IMR-90 (cell line): ENCODE measurements around the gene TMED8. TPM values are rescaled to one million over a fixed set of nuclear protein-coding genes. Genes with fewer than 3 reads are reported as not detected.

Experiments
- ATAC-seq: fragments of 200-7000 bp; cut with Tn5 transposase; 2 replicates; pipeline ENCODE4 v1.9.1; 2020; ENCODE audit warnings: low read depth, mild to moderate bottlenecking, moderate library complexity
- BruUV-seq: library from RNA; stranded (reverse); fragments of 400-500 nt; replicated peaks from 2 replicates; lab custom pipeline; 2021; lab: Mats Ljungman, UMichigan
- CTCF ChIA-PET: fragments of 300-600 bp; formaldehyde crosslinking; extraction: SDS; loops from one replicate; lab custom pipeline; 2021; ENCODE audit warnings: antibody characterized with exemption; lab: Yijun Ruan, JAX
- POLR2A ChIA-PET: fragments of 300-600 bp; sonication (Branson Sonifier 250); formaldehyde crosslinking; loops from one replicate; lab custom pipeline; 2022; ENCODE audit warnings: antibody characterized with exemption; ENCODE audit not compliant: unreplicated experiment; lab: Charles Lee
- DNase-seq: peaks from one replicate; pipeline ENCODE4 v3.0.0; 2013
- H2AFZ ChIP-seq: replicated peaks from 2 replicates; pipeline ENCODE3; 2013; ENCODE audit warnings: low read length, mild to moderate bottlenecking; ENCODE audit not compliant: poor library complexity
- H2AK5ac ChIP-seq: 2 replicates; pipeline ENCODE4 v1.6.1; 2013; ENCODE audit warnings: low read depth, low read length, inconsistent platforms
- H2AK9ac ChIP-seq: replicated peaks from 2 replicates; pipeline ENCODE3; 2013; ENCODE audit warnings: mild to moderate bottlenecking, low read depth, low read length, moderate library complexity; ENCODE audit not compliant: poor library complexity
- H2BK120ac ChIP-seq: 2 replicates; pipeline ENCODE4 v1.6.1; 2013; ENCODE audit warnings: low read depth, low read length, inconsistent platforms
- H2BK15ac ChIP-seq: 3 replicates; pipeline ENCODE4 v1.6.1; 2013; ENCODE audit warnings: low read depth, low read length, inconsistent platforms
- H2BK20ac ChIP-seq: 2 replicates; pipeline ENCODE4 v1.6.1; 2013; ENCODE audit warnings: low read depth, mild to moderate bottlenecking, inconsistent platforms, low read length, moderate library complexity
- H2BK5ac ChIP-seq: 2 replicates; pipeline ENCODE4 v1.6.1; 2013; ENCODE audit warnings: mild to moderate bottlenecking, low read depth, low read length, inconsistent platforms; ENCODE audit not compliant: poor library complexity, severe bottlenecking
- H3K14ac ChIP-seq: replicated peaks from 2 replicates; pipeline ENCODE4 v1.6.1; 2013; ENCODE audit warnings: low read depth, low read length, inconsistent platforms
- H3K18ac ChIP-seq: 2 replicates; pipeline ENCODE4 v1.6.1; 2013; ENCODE audit warnings: low read depth, low read length, control low read depth
- H3K23ac ChIP-seq: 2 replicates; pipeline ENCODE4 v1.6.1; 2013; ENCODE audit warnings: low read depth, low read length, inconsistent platforms
- H3K27ac ChIP-seq: 2 replicates; pipeline ENCODE4 v1.5.1; 2013; ENCODE audit warnings: mild to moderate bottlenecking, control low read depth, low read length; ENCODE audit not compliant: insufficient read depth
- H3K27me3 ChIP-seq: 2 replicates; pipeline ENCODE4 v1.6.1; 2013; ENCODE audit warnings: low read length; ENCODE audit not compliant: control insufficient read depth, insufficient read depth
- H3K36me3 ChIP-seq: 2 replicates; pipeline ENCODE4 v1.6.1; 2013; ENCODE audit warnings: low read length, mixed read lengths; ENCODE audit not compliant: control insufficient read depth, insufficient read depth
- H3K4ac ChIP-seq: 2 replicates; pipeline ENCODE4 v1.6.1; 2013; ENCODE audit warnings: low read depth, low read length, inconsistent platforms
- H3K4me1 ChIP-seq: 2 replicates; pipeline ENCODE4 v1.6.1; 2013; ENCODE audit warnings: low read length, mixed read lengths; ENCODE audit not compliant: control insufficient read depth, insufficient read depth
- H3K4me2 ChIP-seq: 2 replicates; pipeline ENCODE4 v1.6.1; 2013; ENCODE audit warnings: low read depth, mild to moderate bottlenecking, control low read depth, low read length, moderate library complexity
- H3K4me3 ChIP-seq: 2 replicates; pipeline ENCODE4 v1.5.1; 2013; ENCODE audit warnings: low read depth, mild to moderate bottlenecking, control low read depth, low read length, moderate library complexity; ENCODE audit not compliant: insufficient read depth
- H3K56ac ChIP-seq: 2 replicates; pipeline ENCODE4 v1.6.1; 2013; ENCODE audit warnings: low read length, inconsistent platforms; ENCODE audit not compliant: insufficient read depth; ENCODE audit errors: extremely low read depth
- H3K79me1 ChIP-seq, 2 experiments: 2 replicates each; pipeline ENCODE4 v1.6.1; 2013; ENCODE audit warnings: low read length in 2 of 2, inconsistent platforms in 1 of 2, low read depth in 1 of 2
- H3K9ac ChIP-seq: 2 replicates; pipeline ENCODE4 v1.6.1; 2013; ENCODE audit warnings: low read depth, low read length, control low read depth
- H3K9me1 ChIP-seq: 2 replicates; pipeline ENCODE4 v1.6.1; 2013; ENCODE audit warnings: low read length, inconsistent platforms; ENCODE audit not compliant: insufficient read depth
- H3K9me3 ChIP-seq: 2 replicates; pipeline ENCODE4 v1.6.1; 2013; ENCODE audit warnings: low read length; ENCODE audit not compliant: control insufficient read depth, insufficient read depth
- H4K20me1 ChIP-seq: 2 replicates; pipeline ENCODE4 v1.6.1; 2013; ENCODE audit warnings: low read length, inconsistent platforms; ENCODE audit not compliant: insufficient read depth
- H4K5ac ChIP-seq: 2 replicates; pipeline ENCODE4 v1.6.1; 2013; ENCODE audit warnings: mild to moderate bottlenecking, low read depth, low read length, control low read depth
- H4K8ac ChIP-seq, 2 experiments: 2 replicates each; pipeline ENCODE4 v1.6.1; 2013; ENCODE audit warnings: low read depth in 2 of 2, low read length in 2 of 2, control low read depth in 1 of 2, inconsistent platforms in 1 of 2
- H4K91ac ChIP-seq: 2 replicates; pipeline ENCODE4 v1.6.1; 2013; ENCODE audit warnings: low read depth, low read length, inconsistent platforms; ENCODE audit not compliant: insufficient read depth
- BHLHE40 ChIP-seq: fragments of 150-350 bp; IDR thresholded peaks from 2 replicates; pipeline ENCODE4 v1.6.1; 2016; ENCODE audit warnings: mild to moderate bottlenecking, low read depth, low read length
- CEBPB ChIP-seq: IDR thresholded peaks from 2 replicates; pipeline ENCODE4 v1.6.1; 2012; ENCODE audit warnings: low read depth, low read length, improper control_type of control experiment
- CHD1 ChIP-seq: IDR thresholded peaks from 2 replicates; pipeline ENCODE4 v1.6.1; 2012; ENCODE audit warnings: low read depth, low read length, improper control_type of control experiment
- CTCF ChIP-seq: conservative IDR thresholded peaks from 2 replicates; pipeline ENCODE4 v1.5.1; 2012; ENCODE audit warnings: mild to moderate bottlenecking, low read depth, low read length, improper control_type of control experiment
- FOS ChIP-seq: fragments of 150-350 bp; IDR thresholded peaks from 2 replicates; pipeline ENCODE4 v1.6.1; 2016; ENCODE audit warnings: low read depth, low read length
- MAFK ChIP-seq: IDR thresholded peaks from 2 replicates; pipeline ENCODE4 v1.6.1; 2012; ENCODE audit warnings: low read depth, low read length, improper control_type of control experiment
- MAZ ChIP-seq: IDR thresholded peaks from 2 replicates; pipeline ENCODE4 v1.6.1; 2012; ENCODE audit warnings: low read depth, mild to moderate bottlenecking, low read length, improper control_type of control experiment, moderate library complexity, borderline replicate concordance
- MXI1 ChIP-seq: IDR thresholded peaks from 2 replicates; pipeline ENCODE4 v1.6.1; 2012; ENCODE audit warnings: low read depth, mild to moderate bottlenecking, low read length, moderate library complexity, borderline replicate concordance
- NFE2L2 ChIP-seq: fragments of 150-350 bp; IDR thresholded peaks from 2 replicates; pipeline ENCODE4 v1.6.1; 2016; ENCODE audit warnings: low read depth, mild to moderate bottlenecking, low read length
- POLR2A ChIP-seq: IDR thresholded peaks from 2 replicates; pipeline ENCODE4 v1.6.1; 2012; ENCODE audit warnings: mild to moderate bottlenecking, low read depth, low read length
- RAD21 ChIP-seq: IDR thresholded peaks from 2 replicates; pipeline ENCODE4 v1.6.1; 2012; ENCODE audit warnings: low read length, improper control_type of control experiment
- RCOR1 ChIP-seq: IDR thresholded peaks from 2 replicates; pipeline ENCODE4 v1.6.1; 2012; ENCODE audit warnings: mild to moderate bottlenecking, low read length, improper control_type of control experiment; ENCODE audit not compliant: insufficient replicate concordance
- RFX5 ChIP-seq: IDR thresholded peaks from 2 replicates; pipeline ENCODE4 v1.8.0; 2012; ENCODE audit warnings: low read depth, mild to moderate bottlenecking, low read length, moderate library complexity
- SMC3 ChIP-seq: fragments of 150-350 bp; IDR thresholded peaks from 2 replicates; pipeline ENCODE4 v1.6.1; 2016; ENCODE audit warnings: low read depth, mild to moderate bottlenecking, antibody characterized with exemption, low read length, moderate library complexity
- USF2 ChIP-seq: fragments of 150-350 bp; IDR thresholded peaks from 2 replicates; pipeline ENCODE4 v1.6.1; 2017; ENCODE audit warnings: mild to moderate bottlenecking, antibody characterized with exemption, low read length, low read depth
- whole genome bisulfite sequencing, 2 experiments: methylation state at CpG; one replicate each; pipeline versions ENCODE4 v1.1.5 to v1.1.7; 2013; ENCODE audit warnings: missing lambda C conversion rate in 2 of 2; ENCODE audit not compliant: insufficient read length in 1 of 2; ENCODE audit errors: extremely low coverage in 2 of 2; 5-methylcytosine and 5-hydroxymethylcytosine counted together
- dilution Hi-C: fragments of 300-500 bp; cut with HindIII; formaldehyde crosslinking; loops from one replicate; pipeline ENCODE4 v1.14.3; 2018; ENCODE audit warnings: low sequenced_read_pairs; ENCODE audit not compliant: unreplicated experiment
- in situ Hi-C: fragments of 300-500 bp; cut with MboI; formaldehyde crosslinking; loops from 3 replicates; pipeline ENCODE4 v1.14.3; 2019; ENCODE audit warnings: low sequenced_read_pairs, inconsistent platforms, mixed read lengths
- intact Hi-C: fragments of 100-400 bp; cut with micrococcal nuclease; formaldehyde crosslinking; loops from 2 replicates; pipeline ENCODE4 v1.10.0; 2022
- polyA plus RNA-seq, 3 experiments: library from polyadenylated mRNA; depleted of rRNA; stranded (reverse); fragments of >200 nt; gene quantifications; 2 replicates each; pipeline ENCODE4 v1.2.3, GENCODE V29; 2012; ENCODE audit warnings: low replicate concordance in 1 of 3
- total RNA-seq: library from RNA; depleted of rRNA; stranded (reverse); fragments of >200 nt; gene quantifications from 2 replicates; pipeline ENCODE4 v1.2.3, GENCODE V29; 2012
- TF ChIP-seq, protein P1 (sequence below): fragments of 150-350 bp; IDR thresholded peaks from 2 replicates; pipeline ENCODE4 v1.6.1; 2016; ENCODE audit warnings: low read depth, mild to moderate bottlenecking, low read length, moderate library complexity, borderline replicate concordance

TMED8 gene
- total and polyA plus RNA-seq, 2 of the 4 experiments (the other 2 are of a cell fraction) = 2.2 to 5.0 TPM

GRCh38 chr14:77378701-77379100, 1.8 kb upstream of the TMED8 start:
- CTCF ChIA-PET = interaction anchor here (0.8 kb wide), 1 partner anchor 13 kb away, joined by 3 read pairs; no protein-coding TSS in a partner anchor
- Histone ChIP-seq H3K18ac (no peak overlapping the region), H2BK5ac (no peak overlapping the region), H2AK9ac (no peak overlapping the region), H3K27ac (no peak overlapping the region), H4K91ac (no peak overlapping the region), H2BK15ac (no peak overlapping the region), H3K27me3 (peaks cover 7% of the 10 kb centered on the region), H3K4me1 (no peaks in the 10 kb centered on the region), H3K56ac (no peak overlapping the region), H3K14ac (no peak overlapping the region), H4K8ac (no peak overlapping the region), H4K20me1 (no peaks in the 10 kb centered on the region), H3K23ac (no peak overlapping the region), H3K9ac (no peak overlapping the region), H3K4ac (no peak overlapping the region), H3K79me1 (peaks cover 6 to 11% of the 10 kb centered on the region in 2 experiments; a peak in 3 of 4 replicates), H2BK120ac (no peak overlapping the region), H2AFZ (no peak overlapping the region), H3K9me1 (peaks cover 3% of the 10 kb centered on the region), H2AK5ac (no peak overlapping the region), H3K4me2 (no peak overlapping the region), H3K9me3 (no peaks in the 10 kb centered on the region), H4K5ac (no peak overlapping the region), H3K36me3 (no peaks in the 10 kb centered on the region), H2BK20ac (no peak overlapping the region), H3K4me3 (no peak overlapping the region)
- ATAC-seq (no peak), DNase-seq (no peak)
- no TSS peak for BruUV-seq
- intact Hi-C loops (no loop called here), dilution Hi-C loops (no loop called here), in situ Hi-C loops (no loop called here)
- WGBS, 2 experiments = 80% methylated on average over 1 of the region's 6 CpGs; no CpG with 5 or more reads in 1 of the 2 experiments
- TF ChIP-seq RCOR1 (no peak), CTCF (no peak), POLR2A (no peak), CHD1 (no peak), CEBPB (no peak), RAD21 (no peak), MAZ (no peak), FOS (no peak), USF2 (no peak), NFE2L2 (no peak), RFX5 (no peak), SMC3 (no peak), MAFK (no peak), MXI1 (no peak), BHLHE40 (no peak)
- TF ChIP-seq, protein P1, sequence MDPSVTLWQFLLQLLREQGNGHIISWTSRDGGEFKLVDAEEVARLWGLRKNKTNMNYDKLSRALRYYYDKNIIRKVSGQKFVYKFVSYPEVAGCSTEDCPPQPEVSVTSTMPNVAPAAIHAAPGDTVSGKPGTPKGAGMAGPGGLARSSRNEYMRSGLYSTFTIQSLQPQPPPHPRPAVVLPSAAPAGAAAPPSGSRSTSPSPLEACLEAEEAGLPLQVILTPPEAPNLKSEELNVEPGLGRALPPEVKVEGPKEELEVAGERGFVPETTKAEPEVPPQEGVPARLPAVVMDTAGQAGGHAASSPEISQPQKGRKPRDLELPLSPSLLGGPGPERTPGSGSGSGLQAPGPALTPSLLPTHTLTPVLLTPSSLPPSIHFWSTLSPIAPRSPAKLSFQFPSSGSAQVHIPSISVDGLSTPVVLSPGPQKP = no peak
- POLR2A ChIA-PET = no interaction called here
